ENCODE results near the gene TTLL7.

- TF ChIP-seq CTCF (IDR thresholded peaks at IDR 0.05) (no peak), EZH2 (IDR thresholded peaks at IDR 0.05; ENCODE audit: borderline replicate concordance, insufficient read depth, low read depth, low read length, poor library complexity, severe bottlenecking) (no peak)
Observed at GRCh38 chr1:83997631-83998030, 1.3 kb downstream of the TTLL7 start.

All from B cell (primary cell).